Activated naive CD4-positive, alpha-beta T cell treated with anti-CD3 and anti-CD28 coated beads, Interleukin-2, amount 50 U/mL, for 16 hours (primary cell): ENCODE data around the gene ASNSD1.

Experiments
- DNase-seq: peaks from one replicate; pipeline ENCODE4 v3.0.0-alpha.2; 2020

The ASNSD1 gene

DNA sequence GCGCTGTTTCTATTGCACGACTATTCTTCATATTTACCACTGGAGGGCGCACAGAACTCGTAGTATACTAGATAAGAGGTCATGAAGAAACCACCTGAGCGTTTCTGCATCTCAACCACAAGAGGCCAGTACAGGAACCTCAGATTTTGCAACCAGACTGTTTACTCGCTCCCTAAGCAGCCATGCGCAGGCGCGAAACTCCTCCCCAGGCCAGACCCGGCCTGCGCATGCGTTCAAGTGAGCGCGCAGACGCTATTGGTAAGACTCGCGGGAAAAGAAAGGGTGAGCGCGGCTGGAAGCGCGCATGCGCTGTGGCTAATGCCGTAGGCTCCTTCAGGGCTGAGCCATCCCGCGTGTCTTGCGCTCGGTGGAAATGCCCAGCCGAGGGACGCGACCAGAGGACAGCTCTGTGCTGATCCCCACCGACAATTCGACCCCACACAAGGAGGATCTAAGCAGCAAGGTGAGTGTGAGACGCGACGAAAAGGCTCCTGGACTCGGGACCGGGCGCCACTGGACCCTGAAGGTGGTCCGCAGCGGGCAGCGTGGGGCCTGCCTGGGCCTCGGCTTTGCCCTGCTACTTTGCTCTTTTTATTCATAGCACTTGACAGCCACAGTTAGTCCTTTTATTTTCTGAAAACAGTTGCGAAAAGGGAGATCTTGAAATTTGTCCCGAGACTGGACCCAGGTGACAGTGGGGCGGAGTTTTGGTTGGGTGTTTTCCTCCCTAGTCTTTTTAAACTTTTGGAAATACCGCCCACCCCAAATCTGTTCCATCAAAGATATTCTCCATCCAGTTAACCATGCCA is at the start of gene ASNSD1:
Gene ASNSD1 (plus strand): TSS at position 312 of the 809 bp plus-strand sequence. CDS start 4,674 bp downstream, outside the sequence.
- peak; percentile 98 for DNase-seq

DNA sequence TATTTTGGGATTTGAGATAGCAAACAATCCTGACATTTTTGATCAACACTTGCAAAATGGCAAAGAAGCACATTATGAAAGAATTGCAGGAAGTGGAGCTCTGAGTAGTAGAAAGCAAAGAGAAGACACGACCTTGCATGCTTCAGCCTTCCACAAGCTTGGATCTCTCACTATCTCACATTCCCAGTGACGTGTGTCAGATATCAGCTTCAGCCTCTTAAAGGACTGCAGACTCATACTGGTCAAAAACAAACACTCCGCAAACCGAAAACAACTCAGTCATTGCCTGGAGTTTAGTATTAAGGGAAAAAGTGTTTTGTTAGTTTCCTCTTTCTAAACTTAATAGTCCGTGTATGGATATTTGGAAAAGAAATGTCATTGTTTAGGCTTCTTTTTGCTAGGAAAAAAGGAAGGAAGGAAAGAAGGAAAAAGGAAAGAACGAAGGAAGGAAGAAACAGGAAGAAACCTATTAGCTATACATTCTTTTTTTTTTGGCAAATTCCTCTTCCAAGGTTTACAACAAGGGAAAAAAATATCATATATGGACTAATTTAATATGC is 48.1 kb upstream of the ASNSD1 start:
- no peak for DNase-seq

DNA sequence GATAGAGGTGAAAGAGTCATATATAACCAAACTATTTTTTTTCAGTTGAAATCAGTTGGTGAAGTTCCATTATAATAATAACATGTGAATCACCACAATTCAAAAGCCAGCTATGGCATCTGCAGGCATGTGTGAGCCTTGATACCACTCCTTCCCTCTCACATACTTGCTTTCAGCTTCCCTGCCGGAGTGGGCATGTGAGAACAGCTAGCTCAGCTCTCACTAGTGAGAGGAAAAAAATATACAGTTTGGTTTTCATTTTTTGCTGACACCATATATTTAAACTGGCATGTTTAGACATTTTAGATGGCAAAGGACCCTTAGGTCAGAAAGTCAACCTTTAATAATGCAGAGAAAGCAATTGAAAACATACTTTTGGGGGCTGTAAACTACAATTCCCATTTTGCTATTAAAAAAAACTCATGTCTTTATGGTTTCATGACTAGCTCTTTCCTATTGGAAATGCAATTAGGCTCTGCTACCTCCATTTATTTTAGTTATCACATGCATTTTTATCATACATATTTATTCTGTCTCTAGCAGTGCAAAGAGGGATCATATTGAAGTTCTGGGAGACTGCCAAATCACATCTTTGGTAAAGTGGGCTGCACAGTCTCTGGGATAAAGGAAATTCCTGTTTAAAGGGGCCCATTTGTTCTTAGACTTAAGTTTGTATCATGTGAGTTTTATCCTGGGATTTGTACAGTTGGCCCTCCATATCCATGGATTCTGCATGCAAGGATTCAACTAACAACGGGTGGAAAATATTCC is 47.4 kb upstream of the ASNSD1 start:
- DNase-seq: no peak

DNA sequence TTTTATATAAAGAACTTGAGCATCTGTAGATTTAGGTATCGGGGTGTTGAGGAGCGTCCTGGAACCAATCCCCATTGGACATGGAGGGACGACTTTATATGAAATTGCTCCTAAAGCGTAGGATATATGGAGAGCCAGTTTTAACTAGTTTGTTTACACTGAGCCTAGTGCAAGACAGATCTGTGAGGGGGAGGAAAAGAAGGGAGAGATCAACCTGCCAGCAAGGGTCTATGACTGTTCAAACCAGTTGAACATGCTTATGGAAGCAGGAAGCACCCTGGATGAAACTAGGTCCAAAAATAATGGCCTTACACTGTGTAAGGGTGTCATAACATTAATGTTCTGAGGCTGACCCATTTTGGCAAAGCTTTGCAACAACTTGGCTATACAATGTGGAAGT is 46.7 kb upstream of the ASNSD1 start:
- no peak for DNase-seq

DNA sequence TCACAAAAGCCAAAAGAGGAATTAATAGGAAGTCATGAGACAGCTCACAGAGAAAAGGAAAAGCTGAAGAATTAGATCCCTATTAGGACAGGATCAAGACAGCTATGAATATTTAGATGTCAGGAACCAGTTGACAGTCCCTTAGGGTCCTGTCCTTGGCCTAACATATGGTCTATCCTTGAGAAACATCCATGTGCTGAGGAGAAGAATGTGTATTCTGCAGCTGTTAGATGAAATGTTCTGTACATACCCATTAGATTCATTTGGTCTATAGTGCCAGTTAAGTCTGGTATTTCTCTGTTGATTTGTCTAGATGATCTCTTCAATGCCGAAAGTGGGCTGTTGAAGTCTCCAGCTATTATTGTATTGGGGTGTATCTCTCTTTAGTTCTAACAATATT is 43.1 kb upstream of the ASNSD1 start:
- DNase-seq: no peak

DNA sequence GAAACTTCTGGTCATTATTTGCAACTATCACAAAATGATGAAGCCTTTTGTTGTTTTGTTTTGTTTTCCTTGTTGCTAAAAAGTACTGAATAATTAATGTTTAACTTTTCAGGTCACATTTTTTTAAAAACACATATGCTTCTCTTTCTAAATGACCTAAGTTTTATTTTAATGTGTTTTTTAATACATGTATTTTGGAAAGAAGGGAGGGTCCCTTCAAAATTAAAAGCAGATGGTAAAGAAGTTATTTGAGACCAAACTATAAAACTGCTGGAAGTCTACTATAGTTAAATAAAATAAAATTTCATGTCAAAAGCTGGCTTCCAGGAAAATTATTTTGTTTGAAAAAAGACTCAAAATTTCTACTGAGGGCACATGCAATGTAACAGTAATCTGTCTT is 39.5 kb upstream of the ASNSD1 start:
- DNase-seq: no peak

DNA sequence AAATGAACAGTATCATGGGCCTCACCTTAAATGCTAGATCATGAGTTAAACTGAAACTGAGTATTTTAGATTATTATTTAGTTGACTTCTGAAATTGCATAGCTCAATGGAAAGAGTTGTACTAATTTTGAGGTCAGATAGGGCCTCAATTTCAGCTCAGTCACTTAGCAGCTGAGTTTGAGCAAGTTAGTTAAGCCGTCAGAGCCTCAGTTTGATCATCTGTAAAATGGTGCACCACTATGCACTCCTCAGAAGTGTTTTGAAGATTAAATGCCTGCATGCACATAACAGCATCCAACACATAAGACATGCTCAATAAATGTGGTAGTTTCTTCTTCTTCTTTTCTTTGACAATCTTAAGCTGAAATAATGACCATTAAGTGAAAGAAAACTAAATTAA is 38.2 kb upstream of the ASNSD1 start:
- no peak for DNase-seq

DNA sequence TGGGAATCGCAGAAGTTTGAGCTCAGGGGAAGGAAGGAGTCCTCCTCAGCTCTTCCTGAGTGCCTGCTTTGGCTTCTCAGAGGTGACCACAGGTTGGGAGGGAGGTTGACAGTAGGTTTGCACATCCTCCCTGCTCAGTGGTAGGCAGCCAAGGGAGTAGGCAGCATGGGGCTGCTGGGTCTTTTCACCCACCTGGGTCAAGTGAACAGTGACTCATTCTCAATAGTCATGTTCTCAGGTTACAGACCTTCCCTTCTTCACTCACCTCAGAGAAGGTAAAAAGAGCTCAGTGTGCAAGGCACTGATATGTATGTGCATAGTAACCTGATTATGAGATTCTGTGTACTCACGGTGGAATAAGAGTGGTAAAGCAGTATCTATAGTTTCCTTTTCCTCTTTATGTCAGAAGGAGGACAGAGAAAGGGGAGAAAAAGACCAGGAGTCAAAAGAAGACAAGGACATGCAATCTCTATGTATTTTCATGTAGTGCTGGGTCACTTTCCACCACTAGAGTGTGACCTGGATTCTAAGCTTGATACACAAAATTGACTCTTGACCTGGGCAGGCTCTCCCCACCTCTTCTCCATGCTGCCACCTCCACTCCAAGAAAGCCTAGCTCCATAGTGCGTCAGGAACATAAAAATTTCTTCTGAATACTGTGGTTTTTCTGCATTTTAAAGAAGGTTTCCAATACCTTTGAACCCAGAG is 36.5 kb upstream of the ASNSD1 start:
- DNase-seq: no peak

DNA sequence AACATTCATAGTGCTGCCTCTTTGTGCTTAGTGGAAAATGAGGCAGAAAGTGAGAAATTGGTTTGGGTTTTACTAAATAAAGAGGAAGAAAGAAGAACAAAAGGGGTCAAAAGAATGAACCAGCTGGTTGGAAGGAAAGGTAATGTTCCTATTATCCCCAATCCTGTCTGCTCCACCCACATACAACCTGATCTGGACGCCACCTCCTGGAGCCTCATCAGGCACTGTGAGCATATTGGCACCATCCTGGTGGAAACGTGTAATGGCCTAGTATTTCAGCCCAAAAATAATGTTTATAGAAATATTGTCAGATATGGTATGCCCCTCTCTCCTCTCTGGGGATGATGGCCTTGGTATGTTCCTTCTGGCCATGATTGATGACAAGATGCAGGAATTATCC is 35.6 kb upstream of the ASNSD1 start:
- DNase-seq: no peak

DNA sequence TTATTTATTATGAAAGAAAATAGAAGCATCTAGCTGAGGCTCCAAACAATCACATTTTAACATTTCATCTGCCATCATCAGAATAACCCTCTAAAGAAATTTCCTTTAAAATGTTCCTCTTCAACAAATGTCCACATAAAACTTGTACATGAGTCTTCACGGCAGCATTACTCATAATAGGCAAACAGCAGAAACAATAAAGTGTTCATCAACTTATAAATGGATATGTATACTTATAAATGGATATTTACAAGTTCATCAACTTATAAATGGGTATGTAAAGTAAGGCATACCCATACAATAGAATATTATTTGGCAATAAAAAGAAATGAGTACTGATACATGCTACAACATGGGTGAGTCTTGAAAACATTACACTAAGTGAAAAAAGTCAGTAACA is 33.5 kb upstream of the ASNSD1 start:
- no peak for DNase-seq

DNA sequence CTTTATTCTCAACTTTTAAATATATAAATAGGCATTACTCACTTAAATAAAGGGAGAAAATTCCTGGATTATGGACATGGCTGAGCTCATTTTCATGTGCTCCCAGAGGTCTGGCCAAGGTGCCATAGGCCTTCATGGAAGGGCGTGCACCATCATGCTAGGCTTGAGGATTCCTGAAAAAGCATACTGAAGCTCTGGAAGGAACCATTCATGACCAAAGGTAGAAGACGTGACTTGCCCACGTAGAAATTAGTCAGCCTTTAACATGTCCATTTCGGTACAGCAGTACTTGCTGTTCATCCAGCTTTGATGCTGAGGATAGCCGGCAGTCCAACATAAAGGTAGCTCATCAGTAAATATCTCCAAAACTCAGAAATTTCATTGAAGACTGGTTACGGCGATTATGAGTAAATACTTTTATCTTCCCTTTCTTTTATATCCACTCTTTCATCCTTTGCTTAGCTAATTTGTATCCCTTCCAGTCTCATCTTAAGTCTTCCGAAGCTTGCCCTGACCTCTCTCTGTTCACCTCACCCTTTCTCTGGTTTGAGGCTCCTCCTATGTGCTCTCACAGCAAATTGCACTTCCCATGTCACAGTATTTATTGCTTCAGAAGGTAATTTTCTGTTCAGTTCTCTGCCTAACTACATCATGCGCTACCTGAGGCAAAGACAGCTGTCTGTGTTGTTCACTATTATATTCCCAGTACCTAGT is 32.3 kb upstream of the ASNSD1 start:
- DNase-seq: no peak

DNA sequence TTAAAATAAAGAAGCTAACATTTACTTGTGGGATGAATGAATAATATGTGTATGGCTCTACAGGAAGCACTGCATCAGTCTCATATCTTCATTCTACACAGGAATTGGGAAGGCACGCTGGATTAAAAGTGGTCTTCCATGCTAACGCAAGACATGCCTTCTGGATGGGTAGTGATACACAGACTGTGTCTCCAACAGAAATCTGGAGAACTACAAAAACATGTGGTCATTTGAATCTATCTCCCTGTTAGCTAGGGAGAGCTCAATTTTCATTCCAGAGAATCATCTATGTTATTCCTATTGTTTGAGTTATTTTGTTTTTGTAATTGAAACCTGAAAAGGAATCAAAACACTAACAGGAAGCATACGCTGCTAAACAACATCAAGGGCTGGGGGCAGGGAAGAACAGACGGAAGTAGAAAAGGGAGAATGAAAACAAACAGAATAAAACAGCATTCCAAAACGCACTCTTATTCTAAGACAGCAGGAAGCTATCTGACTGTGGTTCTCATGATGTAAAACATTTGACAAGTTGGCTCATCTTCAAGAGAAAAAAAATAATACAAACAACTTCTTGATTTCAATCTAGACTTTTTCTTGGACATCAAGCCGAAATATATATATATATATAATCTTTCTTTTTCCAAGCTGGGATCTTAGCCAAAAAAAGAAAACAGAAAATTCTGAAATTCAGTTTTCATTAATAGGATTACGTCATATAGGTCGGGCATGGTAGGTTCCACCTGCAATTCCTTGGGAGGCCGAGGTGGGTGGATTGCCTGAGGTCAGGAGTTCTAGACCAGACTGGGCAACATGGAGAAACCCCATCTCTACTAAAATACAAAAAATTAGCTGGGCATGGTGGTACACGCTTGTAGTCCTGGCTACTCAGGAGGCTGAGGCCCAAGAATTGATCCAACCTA is 31.5 kb upstream of the ASNSD1 start:
- DNase-seq: no peak

DNA sequence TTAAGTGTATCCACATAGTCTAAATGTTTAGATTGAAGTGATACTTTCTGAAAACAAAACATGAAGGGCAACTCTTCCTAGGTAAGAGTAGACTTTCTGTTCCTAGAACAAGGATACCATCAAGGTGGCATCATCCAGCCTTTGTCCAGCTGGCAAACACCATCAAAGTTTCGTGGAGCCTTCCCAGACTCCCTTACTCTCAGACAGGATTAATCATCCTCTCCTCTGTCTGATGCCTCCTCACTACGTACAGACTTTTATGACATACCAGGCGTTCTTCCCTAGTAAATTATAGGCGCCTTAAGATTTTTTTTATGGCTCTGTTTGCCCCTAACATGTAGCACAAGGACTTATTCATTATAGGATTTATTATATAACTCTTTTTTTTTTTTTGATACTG is 29.4 kb upstream of the ASNSD1 start:
- DNase-seq: no peak

DNA sequence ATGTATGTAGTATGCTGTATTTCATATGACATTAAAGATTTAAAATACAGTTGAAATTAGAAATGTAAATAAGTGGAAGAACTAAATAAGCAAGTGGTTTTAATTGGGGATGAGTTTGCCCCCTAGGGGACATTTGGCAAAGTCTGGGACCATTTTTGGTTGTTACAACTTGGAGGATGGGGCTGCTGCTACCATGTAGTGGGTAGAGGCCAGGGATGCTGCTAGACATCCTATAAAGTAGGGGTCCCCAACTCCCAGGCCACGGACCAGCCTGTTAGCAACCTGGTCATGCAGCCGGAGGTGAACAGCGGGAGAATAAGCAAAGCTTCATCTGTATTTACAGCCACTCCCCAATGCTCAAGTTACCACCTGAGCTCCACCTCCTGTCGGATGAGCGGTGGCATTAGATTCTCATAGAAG is 27.9 kb upstream of the ASNSD1 start:
- DNase-seq: no peak

DNA sequence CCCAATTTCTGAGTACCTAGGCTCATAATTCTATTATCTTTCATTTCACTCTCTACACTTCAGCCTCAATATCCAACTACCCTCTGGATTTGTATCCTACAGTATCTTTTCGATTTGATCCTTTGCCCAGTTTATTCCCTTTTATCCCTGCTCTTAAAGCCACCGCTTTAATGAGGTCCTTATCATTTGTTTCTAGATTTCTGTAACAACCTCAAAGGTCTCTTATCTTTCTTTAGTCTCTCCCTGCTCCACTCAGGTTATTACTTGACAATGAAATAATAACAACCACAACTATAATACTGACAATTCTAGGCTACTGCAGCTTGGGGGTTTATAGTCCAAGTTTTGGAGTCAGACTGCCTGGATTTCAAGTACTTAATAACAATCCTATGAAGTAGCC is 25.9 kb upstream of the ASNSD1 start:
- no peak for DNase-seq

DNA sequence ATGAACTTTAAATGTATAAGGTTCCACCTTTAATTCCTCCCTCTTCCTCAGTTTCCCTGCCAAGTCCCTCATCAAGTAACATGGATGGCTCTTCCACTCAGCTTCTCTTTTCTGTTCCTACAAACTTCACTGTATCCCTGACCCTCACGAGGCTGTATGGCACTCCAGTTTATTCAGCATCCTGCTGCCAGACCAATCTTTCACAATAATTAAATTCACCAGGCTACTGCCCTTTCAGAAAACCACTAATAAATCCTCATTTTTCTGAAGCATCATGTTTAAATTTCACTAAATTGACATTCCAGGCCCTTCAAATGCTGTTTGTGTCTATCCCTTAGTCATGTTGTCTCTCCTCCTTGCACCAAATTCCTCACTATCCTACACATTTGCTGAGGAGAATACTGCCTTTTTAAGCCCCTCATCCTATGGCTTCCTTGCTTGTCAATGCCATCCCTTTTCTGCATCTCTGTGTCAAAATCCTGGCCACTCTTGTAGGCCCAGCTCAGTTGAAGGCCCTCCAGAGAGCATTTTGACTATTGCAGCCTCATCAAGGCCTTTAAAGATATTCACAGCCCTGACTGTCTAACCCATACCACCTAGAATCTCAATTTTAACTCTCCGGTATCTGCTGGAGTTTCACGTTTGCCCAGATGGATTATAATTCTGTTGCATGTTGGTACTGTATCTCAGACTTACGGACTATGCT is 22.8 kb upstream of the ASNSD1 start:
- DNase-seq: no peak

DNA sequence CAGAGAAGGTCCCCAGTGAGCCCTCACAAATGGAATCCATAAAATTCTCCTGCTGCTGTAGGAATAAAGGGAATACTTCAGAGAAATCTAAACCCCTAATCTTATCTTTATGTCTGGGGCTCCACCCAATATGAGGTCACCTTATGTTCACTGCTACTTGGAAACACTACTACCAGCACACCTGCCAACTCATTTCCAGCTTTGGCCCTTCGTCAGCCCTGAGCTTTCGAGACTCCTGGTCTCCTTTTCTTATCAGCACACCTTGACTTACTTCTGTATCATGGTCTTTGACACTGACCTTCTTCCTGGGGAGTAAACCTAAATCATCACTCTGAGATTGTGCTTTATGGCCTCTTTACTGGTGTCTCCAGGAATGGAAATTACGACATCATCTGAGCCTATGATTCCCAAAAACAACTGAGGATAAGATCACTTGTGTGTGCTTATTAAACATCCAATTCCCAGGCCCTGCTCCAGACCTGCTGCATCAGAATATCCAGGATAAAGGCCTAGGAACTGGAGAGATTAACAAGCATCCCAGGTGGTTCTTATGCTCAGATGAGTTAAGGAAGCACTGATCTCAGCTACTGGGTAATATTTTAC is 22.2 kb upstream of the ASNSD1 start:
- no peak for DNase-seq

DNA sequence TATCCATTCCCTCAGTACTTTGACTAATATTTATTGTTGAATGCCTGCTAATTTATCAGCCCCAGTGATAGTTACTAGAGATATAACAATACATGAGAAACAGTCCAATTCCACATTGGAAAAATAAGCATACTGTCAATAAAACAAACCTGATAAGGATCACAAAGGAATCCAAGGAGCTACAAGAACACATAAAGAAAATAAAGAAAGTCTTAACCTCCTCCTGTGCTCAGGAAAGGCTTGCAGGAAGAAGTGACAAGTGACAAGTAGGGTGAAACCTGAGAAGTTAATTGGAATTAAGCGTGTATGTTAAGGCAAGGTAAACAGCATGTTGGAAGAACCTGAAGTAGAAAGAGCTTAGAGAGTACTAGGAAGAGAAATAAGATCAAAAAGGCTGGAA is 20.3 kb upstream of the ASNSD1 start:
- DNase-seq: no peak

DNA sequence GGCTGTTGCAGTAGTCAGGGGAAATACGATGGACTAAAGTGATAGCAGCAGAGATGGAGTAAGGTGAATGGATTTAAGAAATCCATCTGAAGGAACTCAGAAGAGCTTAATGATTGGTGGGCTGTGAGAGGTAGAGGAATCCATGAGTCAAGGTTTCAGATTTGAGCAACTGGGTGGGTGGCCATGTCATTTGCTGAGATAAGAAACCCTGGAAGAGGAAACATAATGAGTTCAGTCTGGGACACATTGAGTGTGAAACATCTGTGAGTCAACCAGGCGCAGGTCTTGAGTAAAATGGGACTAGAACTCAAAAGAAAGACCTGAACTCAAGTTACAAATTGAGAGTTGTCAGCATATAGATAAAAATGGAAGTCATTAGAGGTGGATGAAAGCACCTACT is 19.7 kb upstream of the ASNSD1 start:
- DNase-seq: peak; percentile 40

DNA sequence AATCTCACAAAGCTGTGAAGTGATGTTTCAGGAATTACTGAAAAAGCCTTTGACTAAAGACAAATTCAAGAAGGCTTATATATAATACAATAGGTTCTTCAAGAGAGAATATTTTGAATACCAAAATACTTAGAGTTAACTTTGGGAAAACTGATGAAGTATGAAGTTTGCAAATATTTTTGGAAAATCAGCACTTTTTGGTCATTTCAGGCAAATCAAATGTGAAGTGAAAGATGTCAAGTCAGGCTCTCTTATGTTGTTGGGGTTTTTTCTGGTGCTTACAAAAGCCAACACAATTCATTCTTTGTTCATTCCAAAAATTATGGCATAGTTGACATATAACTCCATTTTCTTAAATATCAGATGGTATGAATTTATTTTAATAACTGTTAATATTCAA is 14.7 kb upstream of the ASNSD1 start:
- no peak for DNase-seq
